ENCODE data around the gene CSTA. TPM values are rescaled to one million over a fixed set of nuclear protein-coding genes. Genes with fewer than 3 reads are reported as not detected.

Gene CSTA
- total RNA-seq, 1 experiment from 2014 or later, result 0.30 TPM

GRCh38 chr3:122322095-122323075, 2.7 kb upstream of the CSTA start:
- no peak for DNase-seq (ENCODE audit: low read depth)

- DNase-seq (ENCODE audit: low read depth), result no peak
These were observed 721 bp downstream of the CSTA start for GRCh38 chr3:122325769-122326168.

DNA sequence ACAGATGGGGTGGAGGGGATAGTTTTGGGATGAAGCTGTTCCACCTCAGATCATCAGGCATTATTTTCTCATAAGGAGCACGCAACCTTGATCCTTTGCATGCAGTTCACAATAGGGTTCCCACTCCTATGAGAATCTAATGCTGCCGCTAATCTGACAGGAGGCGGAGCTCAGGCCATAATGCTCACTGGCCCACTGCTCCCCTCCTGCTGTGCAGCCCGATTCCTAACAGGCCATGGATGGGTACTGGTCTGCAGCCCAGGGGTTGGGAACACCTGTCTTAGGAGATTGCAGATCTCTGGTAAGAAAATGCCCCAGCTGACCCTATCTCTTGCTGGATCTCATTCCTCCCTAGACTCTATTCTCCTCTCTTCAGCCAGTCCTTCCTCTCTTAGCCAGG, 6.8 kb downstream of the CSTA start:
- no peak for DNase-seq (ENCODE audit: low read depth)

DNA sequence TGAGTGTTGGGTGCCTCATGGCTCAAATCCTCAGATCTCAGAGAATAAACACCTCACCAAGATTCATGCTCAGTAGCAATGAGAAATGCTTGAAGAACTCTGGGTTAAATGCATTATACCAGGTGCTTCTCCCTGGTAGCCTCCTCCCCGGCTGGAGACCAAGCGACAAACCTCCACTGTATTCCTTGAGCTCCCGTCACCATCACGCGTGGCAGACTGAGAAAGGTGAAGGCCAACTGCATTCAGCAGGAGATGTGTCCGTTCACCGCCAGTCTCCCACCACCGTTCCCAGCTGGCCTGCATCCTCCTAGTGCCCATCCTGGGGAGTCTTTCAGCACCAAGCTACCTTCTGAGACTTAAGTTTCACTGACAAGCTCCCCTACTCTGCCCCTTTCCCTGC, 7.5 kb downstream of the CSTA start:
- DNase-seq (ENCODE audit: low read depth), result no peak

DNA sequence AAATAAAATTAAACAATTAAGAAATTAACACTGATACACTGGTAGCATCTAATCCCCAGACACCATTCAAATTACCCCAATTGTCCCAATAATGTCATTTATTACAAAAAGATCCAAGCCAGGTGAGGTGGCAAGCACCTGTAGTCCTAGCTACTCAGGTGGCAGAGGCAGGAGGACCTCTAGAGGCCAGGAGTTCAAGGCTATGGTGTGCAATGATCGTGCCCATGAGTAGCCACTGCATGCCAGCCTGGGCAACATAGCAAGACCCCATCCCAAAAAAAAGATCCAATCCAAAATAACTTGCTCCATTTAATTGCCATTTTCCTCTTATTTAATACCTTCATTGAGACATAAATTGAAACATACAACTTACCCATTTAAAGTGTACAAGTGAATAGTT, 17.8 kb downstream of the CSTA start:
- DNase-seq (ENCODE audit: low read depth), result no peak

DNA sequence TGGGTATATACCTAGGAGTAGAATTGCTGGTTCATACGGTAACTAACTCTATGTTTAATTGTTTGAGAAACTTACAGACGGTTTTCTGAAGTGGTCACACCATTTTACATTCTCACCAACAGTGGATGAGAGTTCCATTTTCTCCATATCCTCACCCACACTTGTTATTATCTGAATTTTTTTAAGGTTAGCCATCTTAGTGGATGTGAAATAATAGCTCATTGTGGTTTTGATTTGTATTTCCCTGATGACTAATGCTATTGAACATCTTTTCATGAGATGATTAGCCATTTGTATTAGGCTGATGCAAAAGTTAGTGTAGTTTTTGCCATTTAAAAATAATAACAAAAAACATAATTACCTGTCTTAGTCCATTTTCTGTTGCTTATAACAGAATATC, 18.6 kb downstream of the CSTA start:
- DNase-seq (ENCODE audit: low read depth), result peak; percentile 25

GRCh38 chr3:122349171-122349570, 24.1 kb downstream of the CSTA start:
- DNase-seq (ENCODE audit: low read depth), result no peak

DNA sequence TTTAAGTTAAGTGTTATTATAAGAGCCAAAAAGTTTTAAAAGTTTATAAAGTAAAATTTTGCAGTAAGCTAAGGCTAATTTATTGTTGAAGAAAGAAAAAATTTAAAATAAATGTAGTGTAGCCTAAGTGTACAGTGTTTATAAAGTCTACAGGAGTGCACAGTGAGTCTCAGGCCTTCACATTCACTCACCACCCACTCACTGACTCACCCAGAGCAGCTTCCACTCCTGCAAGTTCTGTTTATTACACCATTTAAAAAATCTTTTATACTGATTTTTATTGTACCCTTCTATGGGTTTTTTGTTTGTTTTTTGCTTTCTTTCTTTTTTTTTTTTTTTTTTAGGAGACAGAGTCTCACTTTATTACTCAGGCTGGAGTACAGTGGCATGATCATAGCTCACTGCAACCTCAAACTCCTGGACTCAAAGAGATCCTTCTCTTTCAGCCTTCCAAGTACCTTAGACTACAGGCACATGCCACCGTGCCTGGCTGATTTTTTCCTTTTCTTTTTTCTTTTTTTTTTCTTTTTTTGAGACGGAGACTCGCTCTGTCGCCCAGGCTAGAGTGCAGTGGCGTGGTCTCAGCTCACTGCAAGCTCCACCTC, 25.9 kb downstream of the CSTA start:
- peak; percentile 35 for DNase-seq (ENCODE audit: low read depth)

GRCh38 chr3:122351612-122352011, 26.6 kb downstream of the CSTA start:
- DNase-seq (ENCODE audit: low read depth), result no peak

GRCh38 chr3:122353215-122353614, 28.2 kb downstream of the CSTA start:
- DNase-seq (ENCODE audit: low read depth), result peak; percentile 30

DNA sequence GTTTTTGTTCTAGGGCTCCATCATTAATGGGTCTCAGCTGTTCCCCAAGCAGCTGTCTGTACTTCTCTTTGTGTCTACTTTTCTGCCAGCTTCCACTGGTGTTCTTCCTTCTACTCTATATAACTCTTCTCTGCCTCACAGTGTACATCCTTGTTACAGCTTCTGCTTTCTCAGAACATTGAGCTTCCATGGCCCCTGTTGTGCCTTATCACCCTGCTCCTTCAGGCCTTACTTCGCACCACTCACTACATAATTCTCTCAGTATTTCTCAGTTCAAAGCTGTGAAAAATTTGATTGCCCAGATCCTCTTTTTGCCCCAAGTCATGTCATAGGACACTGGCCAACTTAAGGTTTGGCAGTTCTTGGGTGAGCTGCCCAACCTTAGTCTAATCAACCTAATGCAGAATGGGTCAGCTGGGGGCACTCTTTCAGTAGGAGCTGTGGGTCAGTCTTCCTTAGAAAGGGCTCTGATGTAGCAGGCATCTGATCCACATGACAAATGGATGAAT, 28.9 kb downstream of the CSTA start:
- DNase-seq (ENCODE audit: low read depth), result no peak

GRCh38 chr3:122355612-122356011, 30.6 kb downstream of the CSTA start:
- no peak for DNase-seq (ENCODE audit: low read depth)

DNA sequence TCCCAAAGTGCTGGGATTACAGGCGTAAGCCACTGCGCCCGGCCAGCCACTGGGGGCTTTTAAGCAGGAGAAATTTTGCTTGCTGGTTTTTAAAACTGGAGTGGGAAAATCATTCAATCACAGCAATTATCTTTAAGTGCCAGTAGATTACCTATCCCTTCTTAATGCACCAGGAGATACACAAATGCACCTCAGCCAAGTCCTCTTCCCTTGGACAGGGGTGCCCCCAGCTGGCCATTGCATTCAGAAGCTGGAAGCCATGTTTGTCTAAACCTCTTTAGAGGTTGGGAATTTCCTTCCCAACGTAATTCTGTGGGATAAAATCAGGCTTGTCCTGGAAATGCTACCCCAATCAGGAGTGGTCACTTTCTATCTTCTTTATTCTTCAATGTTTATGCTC, 31.4 kb downstream of the CSTA start:
- DNase-seq (ENCODE audit: low read depth), result peak; percentile 59

- no peak for DNase-seq (ENCODE audit: low read depth)
These were observed 33.0 kb downstream of the CSTA start for GRCh38 chr3:122357828-122358702.

- DNase-seq (ENCODE audit: low read depth), result no peak
These were observed 33.6 kb downstream of the CSTA start for GRCh38 chr3:122358703-122359032.

DNA sequence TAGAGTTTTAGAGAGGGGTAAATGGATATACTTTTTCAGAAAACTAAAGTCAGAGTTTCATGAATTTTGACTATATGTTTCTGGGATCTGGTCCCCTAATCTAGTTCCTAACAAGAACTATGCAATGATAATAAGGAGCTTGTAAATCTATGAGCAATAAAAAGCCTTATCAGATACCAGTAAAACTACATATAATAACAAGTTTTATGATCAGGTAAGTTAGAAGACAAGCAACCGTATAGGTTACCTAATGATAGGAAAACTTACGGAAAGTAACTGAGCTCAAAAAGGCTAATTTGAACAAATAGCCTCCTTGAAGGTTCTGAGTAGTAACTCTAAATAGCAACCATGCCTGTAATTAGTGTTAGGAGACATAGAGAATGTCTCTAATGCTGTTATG, 37.0 kb downstream of the CSTA start:
- DNase-seq (ENCODE audit: low read depth), result no peak

- no peak for DNase-seq (ENCODE audit: low read depth)
These were observed 39.4 kb downstream of the CSTA start for GRCh38 chr3:122364490-122364889.

- DNase-seq (ENCODE audit: low read depth), result no peak
These were observed 40.0 kb downstream of the CSTA start for GRCh38 chr3:122365073-122365472.

- peak; percentile 76 for DNase-seq (ENCODE audit: low read depth)
These were observed 40.7 kb downstream of the CSTA start for GRCh38 chr3:122365582-122366378.

DNA sequence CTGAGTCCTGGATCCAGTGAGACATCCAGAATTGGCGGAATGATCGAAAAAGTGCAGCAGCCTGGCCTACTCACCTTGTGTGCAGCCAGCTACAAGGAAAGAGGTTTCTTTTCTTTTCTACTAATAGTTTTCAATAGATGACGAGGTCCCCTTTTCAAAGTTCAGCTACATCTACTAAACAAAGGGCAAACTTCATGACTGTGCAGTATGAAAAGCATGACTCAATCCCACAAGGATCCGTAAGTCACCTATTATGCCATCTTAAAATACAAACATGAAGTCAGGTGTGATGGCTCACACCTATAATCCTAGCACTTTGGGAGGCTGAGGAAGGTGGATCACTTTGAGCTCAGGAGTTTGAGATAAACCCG, 41.3 kb downstream of the CSTA start:
- peak; percentile 22 for DNase-seq (ENCODE audit: low read depth)

DNA sequence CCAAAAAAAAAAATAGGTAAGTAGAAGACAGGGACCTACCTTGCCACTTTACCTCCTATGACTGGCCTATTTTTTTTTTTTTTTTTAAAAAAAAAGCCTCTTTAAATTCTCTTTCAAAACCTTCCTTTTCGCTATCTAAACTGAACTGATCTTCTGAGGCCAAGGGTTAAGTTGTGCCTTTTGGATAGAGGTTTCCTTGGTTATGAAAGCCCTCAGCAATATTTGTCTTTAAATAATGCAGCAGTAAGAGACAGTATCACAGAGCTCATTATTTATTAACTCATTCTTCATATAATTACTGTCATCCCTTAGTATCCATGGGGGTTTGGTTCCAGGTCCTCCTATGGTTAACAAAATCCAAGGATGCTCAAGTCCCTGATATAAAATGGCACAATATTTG, 49.0 kb downstream of the CSTA start:
- no peak for DNase-seq (ENCODE audit: low read depth)

All from M059J (cell line).